COLO829 (cell line): ENCODE data around the gene FTO.

Source experiments
- DNase-seq: peaks from one replicate; pipeline ENCODE4 v3.0.0; 2012; ENCODE audit warnings: low spot score

The FTO gene

DNA sequence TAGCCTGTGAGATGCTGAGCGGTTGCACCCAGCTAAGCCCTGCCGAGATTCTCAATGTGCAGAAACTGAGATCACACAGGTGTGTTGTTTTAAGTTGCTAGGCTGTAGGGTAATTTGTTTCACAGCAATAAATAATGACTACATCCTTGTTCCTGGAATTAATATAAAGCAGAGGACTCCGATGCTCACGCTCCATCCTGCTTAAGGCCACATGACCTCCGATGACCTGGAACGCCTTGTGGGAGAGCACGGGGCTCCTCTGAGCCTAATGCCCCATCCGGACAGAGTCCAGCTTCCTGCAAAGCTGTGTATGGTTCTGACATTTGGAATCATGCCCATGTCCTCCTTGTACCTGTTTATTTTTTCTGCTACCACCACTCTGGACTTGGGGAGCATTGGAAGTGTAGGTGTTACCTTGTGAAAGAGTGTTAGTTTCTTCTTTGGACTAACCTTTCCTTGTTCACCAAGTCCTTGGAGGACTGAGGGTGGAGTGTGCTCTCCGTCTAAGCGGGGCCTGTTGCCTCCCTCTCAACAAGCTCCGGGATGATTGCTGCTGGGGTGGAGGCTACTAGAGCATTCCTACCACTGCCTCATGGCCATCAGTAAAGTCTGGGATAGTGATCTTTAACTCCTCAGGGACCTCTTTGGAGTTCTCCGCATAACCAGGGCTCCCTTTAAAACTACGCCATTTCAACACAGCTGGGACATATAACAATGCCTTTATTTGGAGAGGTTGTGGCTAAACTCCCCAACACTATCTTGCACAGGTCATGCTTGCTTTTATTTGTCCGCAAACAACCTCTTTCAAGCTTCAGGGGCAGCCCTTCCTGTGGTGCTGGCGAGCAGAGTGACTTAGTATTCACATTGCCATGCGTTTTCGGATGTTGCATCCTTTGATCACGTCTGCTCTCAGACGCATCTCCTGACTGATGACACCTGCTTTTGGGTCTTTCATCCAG lies 457.3 kb downstream of the FTO start:
- no peak for DNase-seq

DNA sequence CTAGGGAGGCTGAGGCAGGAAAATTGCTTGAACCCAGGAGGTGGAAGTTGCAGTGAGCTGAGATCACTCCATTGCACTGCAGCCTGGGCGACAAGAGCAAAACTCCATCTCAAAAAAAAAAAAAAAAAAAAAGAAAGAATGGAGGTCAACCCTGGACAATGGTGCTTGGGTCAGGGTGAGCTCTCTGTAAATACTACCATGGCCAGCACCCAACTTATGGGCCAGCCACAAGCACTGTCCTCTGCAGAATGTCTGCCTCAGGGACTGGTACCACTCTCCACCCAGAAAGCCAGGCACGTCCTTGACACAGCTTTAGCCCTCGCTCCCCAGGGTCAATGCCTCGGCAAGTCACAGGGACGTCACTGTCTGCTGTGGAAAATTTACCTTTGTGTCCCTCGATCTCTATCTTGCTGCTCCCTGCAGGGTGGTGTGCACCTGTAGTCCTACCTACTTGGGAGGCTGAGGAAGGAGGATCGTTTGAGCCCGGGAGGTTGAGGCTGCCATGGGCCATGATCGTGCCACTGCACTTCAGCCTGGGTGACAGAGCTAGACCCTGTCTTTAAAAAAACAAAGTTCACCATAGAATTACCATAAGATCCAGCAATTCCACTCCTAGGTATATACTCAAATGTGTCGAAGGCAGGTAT lies 459.4 kb downstream of the FTO start:
- no peak for DNase-seq

DNA sequence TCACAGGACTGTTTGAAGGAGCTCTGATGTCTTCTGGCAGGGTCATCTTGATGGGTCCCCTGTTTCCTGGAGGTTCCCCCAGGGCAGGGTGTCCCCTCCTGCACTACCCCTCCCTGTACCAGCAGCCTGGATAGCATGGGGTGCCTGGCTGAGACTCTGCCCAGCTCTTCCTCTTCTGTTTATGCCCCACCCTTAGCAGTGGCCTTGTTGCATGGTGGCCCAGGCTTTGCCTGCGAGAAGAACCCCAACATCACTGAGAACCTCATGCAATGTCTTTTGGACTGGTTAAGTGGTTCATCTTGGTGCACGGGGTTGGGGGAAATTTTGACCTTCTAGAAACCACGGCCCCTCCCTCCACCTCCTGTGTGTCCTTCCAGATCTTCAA lies 460.8 kb downstream of the FTO start:
- no peak for DNase-seq

GRCh38 chr16:54165174-54165911 lies 461.4 kb downstream of the FTO start:
- DNase-seq, result no peak

- DNase-seq, result no peak
Measured at GRCh38 chr16:54165912-54166865, 462.2 kb downstream of the FTO start.

DNA sequence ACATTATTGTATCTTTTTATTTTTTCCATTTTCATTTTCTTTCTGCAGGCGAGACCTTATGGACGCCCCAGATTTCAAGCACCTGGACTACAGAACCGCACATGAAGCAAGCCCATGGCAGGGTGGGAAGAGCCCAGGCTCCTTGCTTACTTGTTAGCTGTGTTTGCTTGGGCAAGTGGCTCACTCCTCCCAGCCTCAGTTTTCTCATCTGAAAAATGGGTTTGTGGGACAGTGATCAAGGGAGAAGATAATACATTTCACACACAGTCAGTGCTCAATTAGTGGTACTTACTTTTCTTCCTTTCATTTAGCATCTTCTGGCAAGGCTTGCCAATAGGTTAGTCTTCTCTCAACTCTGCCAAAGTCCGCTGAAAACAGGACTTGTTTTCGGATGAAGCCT lies 465.2 kb downstream of the FTO start:
- no peak for DNase-seq

GRCh38 chr16:54171626-54172537 lies 467.9 kb downstream of the FTO start:
- DNase-seq, result no peak

- no peak for DNase-seq
Measured at GRCh38 chr16:54173490-54173889, 469.5 kb downstream of the FTO start.

- DNase-seq, result no peak
Measured at GRCh38 chr16:54174201-54174600, 470.2 kb downstream of the FTO start.

- DNase-seq, result no peak
Measured at GRCh38 chr16:54174750-54175149, 470.8 kb downstream of the FTO start.

DNA sequence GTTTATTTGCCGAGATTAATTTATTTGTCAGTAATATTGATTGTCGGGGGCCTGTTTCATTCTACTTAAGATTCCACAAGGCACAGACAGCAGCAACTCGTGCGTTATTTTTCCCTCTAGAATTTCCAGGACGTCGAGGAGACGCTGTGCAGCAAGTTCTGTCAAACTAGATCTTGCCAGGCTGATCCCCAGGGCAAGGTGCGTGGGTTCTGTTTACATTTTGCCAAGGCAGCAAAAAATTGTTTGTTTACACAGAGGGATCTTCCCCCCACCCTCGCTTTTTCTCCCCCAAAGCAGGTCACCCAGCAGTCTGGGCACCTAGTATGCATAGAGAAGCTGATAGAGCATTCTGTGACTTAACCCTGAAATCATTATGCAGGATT lies 471.2 kb downstream of the FTO start:
- no peak for DNase-seq

- DNase-seq, result no peak
Measured at GRCh38 chr16:54175552-54176375, 471.8 kb downstream of the FTO start.

GRCh38 chr16:54176376-54176901 lies 472.5 kb downstream of the FTO start:
- no peak for DNase-seq

- no peak for DNase-seq
Measured at GRCh38 chr16:54177052-54177861, 473.3 kb downstream of the FTO start.

DNA sequence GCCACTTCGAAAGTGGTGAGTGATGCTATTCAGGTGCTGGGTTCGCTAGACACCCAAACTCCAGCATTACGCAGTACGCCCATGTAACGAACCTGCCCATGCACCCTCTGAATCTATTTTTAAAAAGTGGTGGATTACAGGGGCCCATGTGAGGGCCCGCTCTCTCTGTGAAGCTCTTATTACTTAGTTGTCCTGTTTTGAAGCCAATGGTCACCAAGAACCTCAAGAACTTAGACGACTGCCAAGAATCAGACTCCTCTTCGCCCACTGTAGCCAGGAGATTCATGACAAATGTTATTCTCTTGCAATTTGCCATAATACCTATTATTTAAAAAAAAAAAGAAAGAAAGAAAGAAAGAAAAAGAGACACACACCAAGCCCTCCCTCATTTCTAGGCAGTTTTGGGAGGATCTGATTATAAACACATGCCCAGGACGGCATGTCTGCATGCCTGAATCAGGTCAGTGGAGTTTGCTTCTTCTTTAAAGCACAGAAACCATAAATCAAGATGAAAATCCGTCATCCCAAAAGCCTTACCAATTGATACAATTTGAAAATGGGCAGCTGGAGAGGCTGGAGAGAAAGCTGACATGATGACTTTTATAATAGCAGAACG lies 474.0 kb downstream of the FTO start:
- DNase-seq, result no peak

- no peak for DNase-seq
Measured at GRCh38 chr16:54178478-54178976, 474.6 kb downstream of the FTO start.

- no peak for DNase-seq
Measured at GRCh38 chr16:54180421-54181359, 476.7 kb downstream of the FTO start.
